ENCODE measurements around the gene MMEL1.

Gene MMEL1

DNA sequence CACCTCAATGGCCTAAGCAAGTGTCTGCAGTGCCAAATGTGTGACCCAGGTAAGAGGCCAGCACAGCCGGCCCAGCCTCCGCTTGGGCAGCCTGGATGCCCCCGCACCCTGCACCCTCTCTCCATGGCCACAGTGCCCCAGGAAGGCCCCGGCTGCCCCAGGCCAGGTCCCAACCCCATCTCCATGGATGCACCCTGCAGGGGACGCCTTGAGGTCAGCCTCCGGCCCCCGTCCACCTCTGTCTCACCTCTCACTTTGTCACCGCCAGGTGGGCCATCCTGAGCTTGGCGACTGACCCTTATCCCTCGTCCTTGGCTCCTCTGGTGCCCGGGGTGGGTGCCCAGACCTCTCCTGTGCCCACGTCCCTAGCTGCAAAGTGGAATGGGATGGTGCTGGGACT, 74.4 kb downstream of the MMEL1 start:
- Histone ChIP-seq H3K27ac (no peak overlapping the region), H3K36me3 (replicated peaks) (no peaks in the 10 kb centered on the region), H3K4me3 (ENCODE audit: low read depth, low read length) (no peak overlapping the region), H3K27me3 (replicated peaks) (no peaks in the 10 kb centered on the region)
- no peak for DNase-seq
- TF ChIP-seq, protein P1, sequence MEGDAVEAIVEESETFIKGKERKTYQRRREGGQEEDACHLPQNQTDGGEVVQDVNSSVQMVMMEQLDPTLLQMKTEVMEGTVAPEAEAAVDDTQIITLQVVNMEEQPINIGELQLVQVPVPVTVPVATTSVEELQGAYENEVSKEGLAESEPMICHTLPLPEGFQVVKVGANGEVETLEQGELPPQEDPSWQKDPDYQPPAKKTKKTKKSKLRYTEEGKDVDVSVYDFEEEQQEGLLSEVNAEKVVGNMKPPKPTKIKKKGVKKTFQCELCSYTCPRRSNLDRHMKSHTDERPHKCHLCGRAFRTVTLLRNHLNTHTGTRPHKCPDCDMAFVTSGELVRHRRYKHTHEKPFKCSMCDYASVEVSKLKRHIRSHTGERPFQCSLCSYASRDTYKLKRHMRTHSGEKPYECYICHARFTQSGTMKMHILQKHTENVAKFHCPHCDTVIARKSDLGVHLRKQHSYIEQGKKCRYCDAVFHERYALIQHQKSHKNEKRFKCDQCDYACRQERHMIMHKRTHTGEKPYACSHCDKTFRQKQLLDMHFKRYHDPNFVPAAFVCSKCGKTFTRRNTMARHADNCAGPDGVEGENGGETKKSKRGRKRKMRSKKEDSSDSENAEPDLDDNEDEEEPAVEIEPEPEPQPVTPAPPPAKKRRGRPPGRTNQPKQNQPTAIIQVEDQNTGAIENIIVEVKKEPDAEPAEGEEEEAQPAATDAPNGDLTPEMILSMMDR (IDR thresholded peaks at IDR 0.05; ENCODE audit: low read depth, low read length, missing control alignments) = no peak
- in situ Hi-C loops (cut with HindIII; ENCODE audit: low pct_ligation_motif_present, low sequenced_read_pairs) = no loop called here

DNA sequence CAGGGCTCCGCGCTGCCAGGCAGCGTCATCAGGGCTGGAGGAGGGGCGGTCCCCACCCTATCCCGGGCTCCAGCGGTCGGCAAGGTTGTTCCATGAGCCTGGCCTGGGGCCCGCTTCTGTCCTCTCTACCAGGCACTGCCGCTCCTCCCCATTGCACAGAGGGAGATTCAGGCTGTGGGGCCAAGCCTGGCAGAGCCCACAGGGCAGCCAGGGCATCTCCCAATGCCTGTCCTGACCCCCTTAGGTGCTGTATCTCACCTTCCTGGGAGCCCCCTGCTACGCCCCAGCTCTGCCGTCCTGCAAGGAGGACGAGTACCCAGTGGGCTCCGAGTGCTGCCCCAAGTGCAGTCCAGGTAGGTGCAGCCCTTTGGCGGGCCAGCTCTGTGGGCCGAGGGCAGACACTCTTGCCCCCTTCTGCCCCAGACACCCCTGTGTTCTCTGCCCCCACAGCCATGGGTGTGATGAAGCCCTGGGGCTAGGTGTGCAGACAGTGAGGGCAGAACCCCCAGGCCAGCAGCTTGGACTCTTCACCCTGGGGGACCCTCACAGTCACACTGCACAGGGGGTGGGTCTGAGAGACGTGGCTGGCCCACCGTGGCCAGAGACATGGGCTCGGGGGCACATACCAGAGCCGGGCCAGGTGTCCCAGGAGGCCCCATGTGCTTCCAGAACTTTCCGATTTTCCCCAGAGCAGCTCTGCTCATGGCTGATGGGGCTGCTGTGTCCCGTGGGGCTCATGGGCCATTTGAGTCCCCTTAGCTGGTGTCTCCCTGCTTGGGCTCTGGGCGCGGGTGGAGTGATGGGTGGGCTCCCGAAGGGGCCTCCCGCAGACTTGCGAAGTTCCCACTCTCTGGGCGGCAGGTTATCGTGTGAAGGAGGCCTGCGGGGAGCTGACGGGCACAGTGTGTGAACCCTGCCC, 75.1 kb downstream of the MMEL1 start:
- Histone ChIP-seq H3K27me3 (replicated peaks) (no peaks in the 10 kb centered on the region), H3K36me3 (replicated peaks) (no peaks in the 10 kb centered on the region), H3K27ac (no peak overlapping the region), H3K4me3 (ENCODE audit: low read depth, low read length) (no peak overlapping the region)
- in situ Hi-C loops (cut with HindIII; ENCODE audit: low pct_ligation_motif_present, low sequenced_read_pairs) = no loop called here
- TF ChIP-seq, protein P1 (IDR thresholded peaks at IDR 0.05; ENCODE audit: low read depth, low read length, missing control alignments) = no peak
- DNase-seq = no peak

DNA sequence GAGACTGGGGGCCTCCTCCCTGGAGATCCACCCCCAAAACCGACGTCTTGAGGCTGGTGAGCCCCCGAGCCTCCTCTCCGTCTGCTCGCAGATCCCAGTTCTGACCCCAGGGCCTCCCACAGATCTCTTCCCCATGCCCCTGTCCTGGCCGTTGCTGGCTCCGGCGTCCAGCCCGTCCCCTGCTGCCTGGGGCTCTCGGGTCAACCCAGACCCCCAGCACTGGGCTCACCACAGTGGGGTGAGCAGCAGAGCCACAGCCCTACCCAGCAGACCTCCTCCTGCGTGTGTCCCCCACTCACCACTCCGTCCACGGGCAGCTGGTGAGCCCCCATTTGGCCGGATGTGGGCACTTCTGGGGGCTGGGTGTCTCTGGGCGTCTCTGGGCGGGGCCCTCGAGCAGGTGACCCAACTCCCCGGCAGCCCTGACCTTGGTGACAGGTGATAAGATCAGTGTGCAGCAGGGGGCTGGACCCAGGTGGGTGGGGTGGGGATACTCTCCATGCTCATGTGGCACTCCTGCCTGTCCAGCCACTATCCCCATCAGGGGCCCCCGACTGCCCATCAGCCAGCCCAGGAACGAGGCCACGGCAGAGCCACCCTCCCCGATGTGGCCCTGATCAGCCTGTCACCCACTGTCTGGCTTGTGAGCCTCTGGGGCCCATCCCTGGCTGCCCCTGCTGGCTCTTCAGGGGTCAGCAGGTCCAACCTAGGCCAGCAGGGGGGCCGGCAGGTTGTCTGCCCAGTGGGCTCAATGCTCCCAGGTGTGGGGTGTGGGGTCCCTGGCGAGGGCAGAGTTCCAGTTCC, 75.9 kb downstream of the MMEL1 start:
- peak overlapping the region; percentile 57 for H3K4me3 ChIP-seq (ENCODE audit: low read depth, low read length)
- peak overlapping the region; percentile 11 for H3K27ac ChIP-seq
- H3K27me3 ChIP-seq (replicated peaks) = no peaks in the 10 kb centered on the region
- TF ChIP-seq, protein P1 (IDR thresholded peaks at IDR 0.05; ENCODE audit: low read depth, low read length, missing control alignments) = no peak
- DNase-seq = no peak
- no peaks in the 10 kb centered on the region for H3K36me3 ChIP-seq (replicated peaks)
- in situ Hi-C loops (cut with HindIII; ENCODE audit: low pct_ligation_motif_present, low sequenced_read_pairs) = no loop called here

DNA sequence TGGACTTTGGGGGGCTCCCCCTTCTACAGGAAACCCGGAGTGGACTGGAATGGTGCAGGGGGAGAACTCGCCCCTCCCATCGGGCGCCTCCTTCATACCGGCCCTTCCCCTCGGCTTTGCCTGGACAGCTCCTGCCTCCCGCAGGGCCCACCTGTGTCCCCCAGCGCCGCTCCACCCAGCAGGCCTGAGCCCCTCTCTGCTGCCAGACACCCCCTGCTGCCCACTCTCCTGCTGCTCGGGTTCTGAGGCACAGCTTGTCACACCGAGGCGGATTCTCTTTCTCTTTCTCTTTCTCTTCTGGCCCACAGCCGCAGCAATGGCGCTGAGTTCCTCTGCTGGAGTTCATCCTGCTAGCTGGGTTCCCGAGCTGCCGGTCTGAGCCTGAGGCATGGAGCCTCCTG, 76.5 kb downstream of the MMEL1 start, which contains the start of gene TNFRSF14:
TSS of gene TNFRSF14 (plus strand) at position 95 of the 401 bp plus-strand sequence. CDS start at position 389, 294 bp downstream.
- in situ Hi-C loops (cut with HindIII; ENCODE audit: low pct_ligation_motif_present, low sequenced_read_pairs) = no loop called here
- Histone ChIP-seq H3K36me3 (replicated peaks) (no peaks in the 10 kb centered on the region), H3K4me3 (ENCODE audit: low read depth, low read length) (peak within 1 kb of the TSS; percentile 57), H3K27ac (peak within 1 kb of the TSS; percentile 11), H3K27me3 (replicated peaks) (no peaks in the 10 kb centered on the region)
- TF ChIP-seq, protein P1 (IDR thresholded peaks at IDR 0.05; ENCODE audit: low read depth, low read length, missing control alignments) = peak; percentile 38
- peak; percentile 49 for DNase-seq

DNA sequence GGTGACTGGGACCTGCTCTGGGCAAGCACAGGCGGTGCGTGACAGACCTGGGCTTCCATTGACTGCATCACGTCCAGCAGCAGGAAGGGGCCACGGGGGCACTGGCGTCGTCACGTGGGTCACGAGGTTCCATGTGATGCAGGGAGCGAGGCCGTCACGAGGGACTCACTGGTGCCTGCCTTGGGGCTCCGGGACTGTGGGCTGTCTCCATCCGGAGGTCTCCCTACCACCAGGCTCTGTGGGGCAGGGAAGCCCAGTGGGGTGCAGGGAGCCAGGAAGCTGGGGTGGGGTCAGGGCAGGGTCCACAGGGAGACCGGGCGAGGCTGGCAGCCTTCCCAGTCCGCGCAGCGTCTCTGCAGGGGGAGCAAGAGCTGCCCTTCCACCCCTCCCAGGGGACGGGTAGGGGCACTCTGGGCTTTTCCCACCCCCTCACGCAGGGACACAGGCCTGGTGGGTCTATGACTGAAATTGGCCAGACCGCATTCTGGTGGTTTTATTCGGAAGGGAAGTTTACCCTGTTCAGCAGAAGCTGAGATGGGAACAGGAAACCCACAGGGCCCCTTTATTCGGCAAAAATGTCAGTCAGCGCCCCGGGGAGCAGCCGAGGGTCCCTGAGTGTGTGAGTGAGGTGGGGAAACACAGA, 77.1 kb downstream of the MMEL1 start:
- no peaks in the 10 kb centered on the region for H3K36me3 ChIP-seq (replicated peaks)
- in situ Hi-C loops (cut with HindIII; ENCODE audit: low pct_ligation_motif_present, low sequenced_read_pairs) = no loop called here
- TF ChIP-seq, protein P1 (IDR thresholded peaks at IDR 0.05; ENCODE audit: low read depth, low read length, missing control alignments) = no peak
- H3K4me3 ChIP-seq (ENCODE audit: low read depth, low read length) = peak overlapping the region; percentile 57
- peak overlapping the region; percentile 11 for H3K27ac ChIP-seq
- H3K27me3 ChIP-seq (replicated peaks) = no peaks in the 10 kb centered on the region
- DNase-seq = no peak

Measured in brain microvascular endothelial cell (primary cell).